ENCODE data around the gene EDARADD.

The EDARADD gene

DNA sequence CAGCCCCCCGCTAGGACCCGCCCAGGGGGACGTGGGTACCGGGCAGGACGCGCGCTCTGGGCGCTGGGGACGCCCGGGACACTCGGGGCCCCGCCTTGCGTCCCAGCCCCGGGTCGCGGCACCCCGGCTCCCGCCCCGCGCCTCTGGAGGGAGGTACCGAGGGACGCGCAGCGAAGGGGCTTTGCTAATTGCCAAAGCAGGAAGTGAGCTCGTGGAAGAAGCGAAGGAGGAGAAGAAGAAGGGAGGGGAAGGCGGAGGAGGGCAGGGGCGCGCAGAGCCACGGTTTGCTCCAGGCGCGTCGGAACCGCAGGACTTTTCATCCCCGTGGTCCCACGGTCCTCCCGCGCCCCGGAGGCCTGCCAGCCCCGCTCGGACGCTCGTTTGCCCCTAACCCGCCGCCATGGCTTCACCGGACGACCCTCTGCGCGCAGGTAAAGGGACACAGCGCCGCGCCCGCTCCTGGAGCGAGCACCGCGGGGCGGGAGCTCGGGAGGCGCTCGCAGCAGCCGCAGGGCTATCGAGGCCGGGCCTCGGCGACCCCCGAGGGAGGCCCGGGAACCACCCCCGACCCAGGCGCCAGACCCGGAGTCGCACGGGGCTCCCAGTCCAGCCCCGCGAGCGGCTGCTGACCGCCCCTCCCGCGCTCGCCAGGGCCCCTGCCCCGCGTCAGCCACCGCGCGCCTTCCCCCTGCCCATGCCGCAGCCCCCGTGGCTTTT lies 1.3 kb downstream of the EDARADD start:
- DNase-seq: no peak

DNA sequence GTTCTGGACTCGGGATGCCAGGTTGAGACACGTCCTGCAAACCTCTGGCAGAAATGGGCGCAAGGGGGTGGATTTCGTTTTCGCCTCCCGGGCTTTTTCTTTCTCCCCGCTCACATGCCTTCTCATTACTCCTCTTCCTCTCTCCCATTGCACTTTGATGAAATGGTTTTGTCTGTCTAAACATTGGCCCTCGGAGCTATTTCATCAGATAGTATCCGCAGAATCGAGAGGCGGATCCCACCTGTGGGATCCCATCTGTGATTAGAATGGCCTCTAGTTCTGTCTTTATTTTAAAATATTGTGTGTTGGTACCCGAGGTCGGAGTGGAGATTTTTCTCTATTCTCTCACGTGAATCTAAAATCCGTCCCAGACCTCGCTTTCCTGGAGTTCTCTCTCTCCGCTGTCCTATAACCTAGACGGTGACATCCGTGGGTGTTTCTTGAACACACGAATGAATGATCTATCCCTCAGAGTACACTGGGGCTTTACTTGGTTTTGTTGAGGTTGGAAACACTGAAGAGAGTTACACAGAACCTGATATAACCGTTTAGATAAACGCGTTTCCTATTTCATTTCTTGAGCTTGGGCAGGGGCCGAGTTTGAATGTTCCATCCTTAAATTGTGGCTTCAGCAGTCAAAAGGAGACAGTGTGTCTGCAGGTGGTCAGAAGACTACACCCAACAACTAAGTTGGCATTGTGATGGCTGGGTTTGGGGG lies 2.0 kb downstream of the EDARADD start:
- DNase-seq: no peak

DNA sequence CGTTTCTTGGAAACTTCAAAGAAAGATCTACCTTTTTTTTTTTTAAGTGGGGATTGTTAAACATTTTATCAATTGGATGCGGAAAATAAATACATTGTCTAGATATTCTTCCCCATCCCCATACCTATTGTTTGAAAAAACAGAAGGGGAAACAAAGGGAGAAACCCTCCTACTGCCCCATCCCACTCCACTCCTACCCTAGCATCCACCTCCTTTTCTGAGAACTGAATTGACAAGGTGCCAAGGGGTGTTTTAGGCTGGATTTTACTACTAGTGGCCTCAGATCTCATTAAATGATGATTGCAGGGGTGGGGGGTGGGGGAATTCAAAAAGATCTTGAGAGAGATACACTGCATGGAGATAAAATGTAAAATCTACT lies 2.6 kb downstream of the EDARADD start:
- no peak for DNase-seq

DNA sequence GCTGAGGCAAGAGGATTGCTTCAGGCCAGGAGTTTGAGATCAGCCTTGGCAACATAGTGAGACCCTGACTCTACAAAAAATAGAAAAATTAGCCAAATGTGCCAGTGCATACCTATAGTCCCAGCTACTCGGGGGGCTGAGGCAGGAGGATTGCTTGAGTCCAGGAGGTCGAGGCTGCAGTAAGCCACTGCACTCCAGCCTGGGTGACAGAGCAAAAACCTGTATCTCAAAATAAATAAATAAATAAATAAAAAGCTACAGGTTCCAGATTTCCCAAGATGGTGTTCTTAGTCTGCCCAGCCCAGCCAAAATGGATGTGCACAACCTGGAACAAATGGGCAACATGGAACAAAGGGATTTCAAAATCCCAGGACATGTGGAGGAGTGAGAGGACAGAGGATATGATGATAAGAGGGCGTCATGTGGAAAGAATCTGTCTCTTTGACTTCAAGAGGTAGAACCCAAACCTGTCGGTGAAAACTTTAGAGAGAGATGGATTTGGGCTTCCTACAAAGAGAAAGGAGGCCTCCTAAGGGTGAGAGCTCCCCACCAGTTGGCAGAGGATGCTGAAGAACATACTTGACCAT lies 3.2 kb downstream of the EDARADD start:
- no peak for DNase-seq

DNA sequence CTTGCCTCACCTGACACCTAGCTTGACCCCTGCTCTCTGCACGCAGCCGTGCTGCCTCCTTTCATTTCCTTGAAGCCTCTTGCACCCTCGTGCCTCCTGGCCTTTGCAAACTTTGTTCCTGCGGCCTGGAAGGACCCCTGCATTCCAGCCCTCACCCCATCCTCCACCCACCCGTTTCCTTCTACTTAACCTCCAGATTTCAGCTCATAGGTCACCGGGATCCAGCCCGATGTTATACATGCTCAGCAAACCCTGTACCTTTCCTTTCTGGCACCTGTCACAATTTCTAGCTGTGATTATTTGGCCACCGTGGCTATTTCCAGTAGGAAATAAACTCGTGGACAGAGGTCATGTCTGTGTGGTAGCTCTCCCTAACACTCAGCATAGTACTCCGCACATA lies 4.5 kb downstream of the EDARADD start:
- DNase-seq: no peak

DNA sequence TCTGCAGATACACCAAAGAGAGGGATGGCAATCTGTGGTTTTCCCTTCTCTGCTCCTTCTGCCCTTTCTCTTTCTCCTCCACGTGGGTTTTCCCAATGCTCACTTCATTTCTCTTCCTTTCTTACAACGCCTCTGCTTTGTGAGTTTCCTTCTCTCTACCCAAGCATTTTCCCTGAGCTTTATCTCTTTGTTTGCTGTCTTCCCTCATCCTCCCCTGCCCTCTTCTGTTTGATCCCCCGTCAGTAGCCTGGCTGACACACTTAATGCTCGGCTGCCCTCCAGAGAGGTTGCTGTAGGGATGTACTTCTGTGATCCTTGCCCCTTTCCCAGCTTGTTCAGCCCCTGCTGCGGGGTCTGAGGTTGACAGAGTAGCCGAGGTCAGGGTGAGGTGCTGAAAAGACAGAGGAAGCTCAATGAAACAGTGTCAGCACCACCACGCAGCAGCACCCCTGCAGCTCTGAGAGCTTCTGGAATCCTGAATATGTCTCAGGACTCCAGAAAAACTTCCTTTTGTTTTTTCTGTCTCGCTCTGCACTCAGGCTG lies 6.0 kb downstream of the EDARADD start:
- DNase-seq: no peak

DNA sequence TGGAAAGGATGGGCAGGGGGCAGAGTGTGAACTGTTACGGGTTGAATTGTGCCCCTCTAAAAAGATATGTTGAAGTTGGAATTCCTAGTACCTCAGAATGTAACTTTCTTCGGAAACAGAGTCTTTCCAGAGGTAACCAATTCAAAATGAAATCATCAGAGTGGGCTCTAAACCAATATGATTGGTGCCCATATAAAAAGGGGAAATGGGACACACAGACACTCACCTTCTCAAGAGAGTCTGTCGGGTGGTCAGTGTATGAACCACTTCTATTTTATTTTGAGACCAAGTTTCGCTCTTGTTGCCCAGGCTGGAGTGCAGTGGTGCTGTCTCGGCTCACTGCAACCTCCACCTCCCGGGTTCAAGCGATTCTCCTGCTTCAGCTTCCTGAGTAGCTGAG lies 7.6 kb downstream of the EDARADD start:
- DNase-seq: no peak

DNA sequence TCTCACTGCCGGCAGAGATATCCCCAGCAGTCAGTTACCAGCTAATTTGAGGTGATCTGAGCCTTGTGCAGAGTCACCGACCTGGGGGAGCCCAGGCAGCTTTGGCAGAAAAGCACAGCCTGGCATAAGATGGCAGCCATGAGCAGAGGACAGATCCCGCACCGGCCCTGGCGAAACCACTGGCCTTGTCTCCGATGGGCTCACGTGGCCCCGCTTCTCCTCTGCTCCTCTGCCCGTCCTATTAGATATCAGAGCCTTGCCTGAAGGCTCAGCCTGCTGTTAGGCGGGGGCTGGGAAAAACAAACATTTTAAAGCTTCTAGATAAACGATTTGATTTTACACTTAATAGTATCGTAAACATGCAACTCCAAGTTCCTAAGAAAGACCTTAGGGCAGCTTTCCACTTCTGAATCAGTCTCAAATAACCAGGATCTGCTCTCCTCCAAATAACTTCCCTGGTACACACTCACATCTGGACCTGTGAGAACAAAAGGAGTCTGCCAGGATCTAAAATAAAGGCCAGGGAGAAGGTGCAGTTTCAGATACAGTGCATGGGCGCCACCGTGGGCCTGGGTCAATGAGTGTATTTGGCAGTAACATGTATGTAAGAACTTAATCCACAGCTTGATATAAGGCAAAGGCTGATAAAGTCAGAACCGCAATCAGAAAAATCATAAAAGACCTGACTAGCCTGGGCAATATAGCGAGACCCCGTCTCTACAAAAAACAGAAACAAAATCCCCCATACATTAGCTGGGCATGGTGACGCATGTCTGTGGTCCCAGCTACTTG lies 10.0 kb downstream of the EDARADD start:
- no peak for DNase-seq

DNA sequence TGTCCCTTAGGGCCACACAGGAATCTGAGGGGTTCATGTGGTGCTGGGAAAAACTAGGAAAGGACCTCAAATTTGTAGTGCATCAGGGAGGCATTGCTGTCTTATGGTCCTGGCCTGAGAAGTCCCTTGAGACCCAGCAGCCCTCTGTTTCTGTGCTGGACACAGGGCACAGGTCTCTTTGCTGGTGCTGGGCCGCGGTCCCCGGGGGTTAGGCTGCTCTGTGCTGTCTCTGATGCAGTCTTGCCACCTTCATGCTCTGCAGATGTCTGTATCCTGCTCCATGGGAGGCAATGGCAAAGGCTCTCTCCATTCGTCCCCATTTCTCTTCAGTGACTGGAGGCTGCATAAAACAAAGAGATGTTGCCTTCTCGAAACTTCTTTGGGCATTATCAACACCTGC lies 13.0 kb downstream of the EDARADD start:
- no peak for DNase-seq

DNA sequence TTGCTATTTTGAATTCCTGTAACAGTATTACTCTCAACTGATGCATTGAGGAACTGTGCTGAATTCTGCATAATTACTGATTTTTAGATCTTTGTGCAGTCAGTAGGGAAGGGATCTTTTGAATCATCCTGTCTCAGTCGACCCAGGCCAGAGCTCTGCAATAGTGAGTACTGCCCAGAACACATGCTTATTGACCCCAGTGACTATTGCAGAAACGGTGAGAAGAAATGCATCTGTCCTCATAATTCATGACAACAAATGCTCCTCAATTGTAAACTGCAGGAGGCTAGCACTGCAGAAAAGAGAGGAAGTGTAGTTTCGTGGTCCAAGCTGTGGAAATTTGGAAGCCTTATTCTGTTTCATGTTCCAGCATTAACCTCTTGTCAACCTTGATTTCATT lies 19.6 kb downstream of the EDARADD start:
- DNase-seq: no peak

DNA sequence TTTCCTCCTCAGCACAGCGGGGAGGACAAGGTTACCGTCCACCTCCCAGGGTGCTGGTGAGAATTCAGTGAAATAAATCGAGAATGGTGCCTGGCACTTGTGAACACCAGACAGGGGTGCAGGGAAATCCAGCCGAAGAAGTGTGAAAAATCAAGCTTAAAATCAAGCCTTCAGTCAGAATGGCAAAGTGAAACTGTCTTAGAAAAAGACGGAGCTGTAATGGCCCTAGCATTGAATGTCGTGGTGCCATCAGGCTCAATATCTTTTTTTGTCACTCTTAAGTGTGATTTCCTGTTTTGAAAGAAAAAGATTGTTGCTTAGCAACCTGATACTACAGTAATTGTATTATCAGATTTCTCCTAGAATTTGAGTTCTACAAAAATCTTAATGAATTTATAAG lies 22.1 kb downstream of the EDARADD start:
- DNase-seq: no peak

DNA sequence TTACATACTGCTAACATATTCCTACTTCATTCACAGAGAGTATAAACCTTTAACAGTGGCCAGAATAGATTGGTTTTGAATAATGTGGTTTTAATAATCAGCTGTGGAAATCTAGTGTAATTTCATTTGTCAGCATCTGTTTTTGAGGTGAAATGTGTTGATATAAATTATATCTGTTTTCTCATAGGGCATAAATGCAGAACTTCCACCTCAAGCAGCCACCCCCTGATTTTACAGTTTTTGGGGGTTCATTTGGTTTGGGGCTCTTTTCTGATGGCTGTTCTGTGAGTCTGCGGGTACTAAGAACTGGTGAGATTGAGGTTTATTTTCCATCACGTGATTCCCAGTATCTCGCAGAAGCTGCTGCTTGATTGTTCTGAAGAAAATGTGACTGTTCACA lies 23.2 kb downstream of the EDARADD start:
- DNase-seq: no peak

DNA sequence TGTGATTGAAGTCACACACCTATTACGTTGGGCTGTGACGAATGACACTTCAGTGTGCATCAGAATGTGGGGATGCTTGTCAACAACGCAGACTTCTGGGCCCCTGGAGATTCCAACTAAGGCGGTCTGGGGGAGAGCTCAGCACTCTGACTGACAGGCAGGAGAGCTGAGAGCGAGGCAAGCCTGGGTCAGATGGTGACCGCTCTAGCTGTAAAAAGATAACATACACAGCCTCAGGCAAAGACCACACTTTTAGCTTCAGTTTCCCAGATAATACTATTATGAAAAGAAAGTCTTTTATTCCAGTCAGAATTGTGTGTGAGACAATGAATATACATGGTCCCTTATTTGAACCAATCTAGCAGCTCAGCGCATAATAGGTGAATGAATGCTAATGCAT lies 25.4 kb downstream of the EDARADD start:
- DNase-seq: no peak

DNA sequence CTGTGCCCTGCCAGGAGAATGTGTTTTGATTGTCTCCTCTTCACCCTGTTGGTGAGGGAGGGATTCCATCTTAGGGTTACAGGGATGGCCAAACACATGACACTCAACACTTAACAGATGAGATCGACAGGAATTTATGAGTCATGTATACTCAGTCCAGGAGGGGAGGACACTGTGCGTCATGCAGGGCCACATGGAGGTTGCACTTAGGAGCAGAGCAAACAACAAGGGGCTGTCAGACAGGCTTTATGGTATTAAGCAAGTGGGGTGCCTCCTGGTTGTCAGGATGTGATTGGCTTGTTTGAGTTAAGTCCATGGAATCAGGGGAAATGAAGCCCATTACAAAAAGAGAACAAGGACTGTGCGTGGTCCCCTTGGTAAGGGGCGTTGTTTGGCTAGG lies 26.9 kb downstream of the EDARADD start:
- no peak for DNase-seq

DNA sequence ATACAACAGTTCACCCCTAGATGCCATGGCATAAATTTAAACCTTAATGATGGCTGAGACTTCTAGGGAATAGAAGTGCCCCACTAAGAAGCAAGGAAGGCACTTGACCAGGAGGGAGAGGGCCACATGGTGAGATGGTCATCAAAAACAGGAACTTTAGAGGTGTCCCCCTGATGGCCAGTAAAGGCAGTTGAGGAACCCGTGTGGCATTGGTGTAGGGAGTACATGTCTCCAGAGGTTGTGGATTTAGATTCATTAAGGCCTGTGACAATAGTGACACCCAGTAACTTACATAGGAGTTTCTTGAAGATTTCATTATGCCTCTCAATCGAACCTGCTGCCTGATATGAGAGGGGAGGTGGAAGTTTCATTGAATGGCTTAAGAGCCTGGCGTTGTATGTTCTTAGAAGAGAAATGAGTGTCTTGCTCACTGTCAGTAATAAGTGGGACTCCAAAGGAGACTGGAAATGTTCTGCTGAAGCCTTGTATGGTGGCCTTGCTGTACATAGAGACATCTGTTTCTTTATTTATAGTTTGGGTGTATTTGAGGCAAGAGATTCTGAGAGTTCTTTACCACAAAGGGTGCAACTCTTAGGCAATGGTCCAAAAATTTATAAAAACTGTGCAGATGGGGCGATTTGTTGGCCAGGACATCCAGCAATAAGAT lies 27.9 kb downstream of the EDARADD start:
- no peak for DNase-seq

DNA sequence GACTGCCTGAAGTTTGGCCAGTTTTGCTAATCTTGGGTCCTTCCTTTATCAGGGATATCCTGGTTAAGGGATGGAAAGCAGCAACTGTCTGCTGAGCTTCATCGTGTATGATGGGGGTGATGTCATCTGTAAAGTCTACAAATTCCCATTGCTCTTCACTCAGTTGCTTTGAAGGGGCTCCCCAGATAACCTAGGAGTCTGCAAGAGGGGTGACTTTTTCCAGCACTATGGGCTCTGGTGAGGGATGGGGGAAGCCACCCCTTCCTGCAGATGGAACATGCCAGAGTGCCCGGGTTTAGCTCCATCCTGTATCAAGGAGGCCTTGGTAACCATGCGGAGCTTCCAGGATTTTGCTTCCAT lies 28.4 kb downstream of the EDARADD start:
- no peak for DNase-seq

DNA sequence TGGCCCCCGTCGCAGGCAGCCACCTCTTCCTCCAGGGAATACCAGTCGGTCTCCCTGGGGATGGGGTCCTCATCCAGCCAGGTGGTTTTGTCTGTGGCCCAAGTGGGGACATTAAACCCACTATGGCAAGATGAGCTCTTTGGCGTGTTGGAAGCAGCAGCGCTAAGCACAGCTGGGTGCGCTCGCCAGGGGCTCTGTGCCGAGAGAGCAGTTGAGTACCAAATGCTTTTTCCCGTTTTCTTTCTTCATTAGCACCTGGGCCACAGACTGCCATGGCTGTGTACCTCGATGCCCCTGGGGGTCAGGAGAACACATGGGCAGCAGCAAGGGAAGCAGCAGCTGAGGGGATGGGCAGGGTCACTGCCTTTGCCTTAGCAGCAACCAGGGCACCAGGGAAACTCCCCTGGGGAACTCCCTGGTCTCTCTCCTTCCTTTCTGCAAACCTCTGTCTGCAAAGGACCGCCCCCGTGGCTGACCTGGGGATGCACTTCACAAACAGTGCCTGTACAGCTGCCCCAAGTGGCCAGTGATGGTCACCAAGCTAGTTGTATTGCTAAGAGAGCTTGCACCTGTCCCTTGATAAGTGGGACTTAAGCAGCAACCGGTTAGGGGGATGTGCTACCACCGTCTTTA lies 31.1 kb downstream of the EDARADD start:
- DNase-seq: no peak

DNA sequence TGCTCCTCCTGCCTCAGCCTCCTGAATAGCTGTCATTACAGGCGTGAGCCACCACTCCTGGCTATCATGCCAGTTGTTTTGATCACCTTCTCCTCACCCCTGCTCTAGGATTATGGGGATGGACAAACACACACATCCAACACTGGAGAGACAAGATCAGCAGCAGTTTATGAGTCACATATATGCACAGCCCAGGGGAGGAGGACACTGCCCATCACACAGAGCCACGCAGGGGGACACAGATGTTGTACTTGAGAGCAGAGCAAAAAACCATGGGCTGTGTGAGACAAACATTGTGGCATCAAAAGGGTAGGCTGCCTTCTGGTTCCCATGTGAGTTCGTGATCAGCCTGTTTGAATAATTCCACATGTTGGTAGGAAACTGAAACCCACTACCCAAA lies 32.1 kb downstream of the EDARADD start:
- DNase-seq: no peak

DNA sequence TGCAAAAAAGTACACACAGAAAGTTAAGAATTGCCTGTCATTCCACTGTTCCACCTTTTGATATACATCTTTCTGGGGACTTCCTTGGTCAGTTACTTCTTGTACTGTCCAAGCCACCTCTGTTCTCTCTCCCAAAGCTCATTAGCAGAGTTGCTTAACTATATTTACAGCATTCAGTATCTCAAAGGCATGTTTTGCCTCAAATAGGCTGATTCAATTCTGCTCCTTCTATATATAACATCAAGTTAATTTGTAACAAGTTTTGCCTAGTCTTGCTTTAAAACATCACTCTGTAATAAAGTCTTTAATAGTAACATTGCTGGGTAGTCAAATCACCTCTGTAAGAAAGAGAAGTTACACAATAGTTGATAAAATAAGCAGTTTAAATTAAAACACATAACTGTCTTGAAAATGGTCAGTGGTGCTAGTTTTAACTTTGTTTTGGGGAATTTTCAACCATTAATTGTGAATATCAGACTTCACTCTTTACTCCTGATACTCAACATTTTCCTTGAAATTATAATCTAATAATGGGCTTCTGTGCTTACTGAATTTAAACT lies 35.7 kb downstream of the EDARADD start:
- no peak for DNase-seq

DNA sequence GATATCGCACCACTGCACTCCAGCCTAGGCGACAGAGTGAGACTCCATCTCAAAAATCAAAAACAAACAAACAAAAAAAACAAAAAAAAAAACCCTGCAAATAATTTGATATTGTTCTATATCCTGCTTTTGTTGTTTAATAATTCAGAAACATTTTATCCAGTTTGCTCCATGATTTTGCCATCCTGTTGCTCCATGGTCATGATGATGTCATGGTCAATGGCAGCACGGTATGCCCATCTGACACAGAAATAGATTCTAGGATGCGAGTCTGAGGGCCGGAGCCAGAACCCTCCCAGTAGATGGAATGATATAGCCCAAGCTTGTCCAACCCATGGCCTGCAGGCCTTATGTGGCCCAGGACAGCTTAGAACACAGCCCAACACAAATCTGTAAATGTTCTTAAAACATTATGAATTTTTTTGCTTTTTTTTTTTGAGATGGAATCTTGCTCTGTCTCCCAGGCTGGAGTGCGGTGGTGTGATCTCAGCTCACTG lies 39.8 kb downstream of the EDARADD start:
- no peak for DNase-seq

DNA sequence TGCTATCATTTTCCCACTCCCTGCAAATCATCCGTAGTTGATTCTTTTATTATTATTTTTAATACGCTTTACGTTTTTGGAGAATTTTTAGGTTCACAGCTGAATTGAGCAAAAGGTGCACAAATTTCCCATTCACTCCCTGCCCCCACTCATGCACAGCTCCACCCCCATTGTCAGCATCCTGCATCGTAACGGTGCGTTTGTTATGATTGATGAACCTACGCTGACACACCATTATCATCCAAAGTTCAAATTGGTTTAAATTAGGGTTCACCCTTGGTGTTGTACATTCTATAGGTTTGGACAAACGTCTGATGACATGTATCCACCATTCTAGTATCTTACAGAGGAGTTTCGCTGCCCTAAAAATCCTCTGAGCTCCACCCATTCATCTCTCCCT lies 44.5 kb downstream of the EDARADD start:
- no peak for DNase-seq

DNA sequence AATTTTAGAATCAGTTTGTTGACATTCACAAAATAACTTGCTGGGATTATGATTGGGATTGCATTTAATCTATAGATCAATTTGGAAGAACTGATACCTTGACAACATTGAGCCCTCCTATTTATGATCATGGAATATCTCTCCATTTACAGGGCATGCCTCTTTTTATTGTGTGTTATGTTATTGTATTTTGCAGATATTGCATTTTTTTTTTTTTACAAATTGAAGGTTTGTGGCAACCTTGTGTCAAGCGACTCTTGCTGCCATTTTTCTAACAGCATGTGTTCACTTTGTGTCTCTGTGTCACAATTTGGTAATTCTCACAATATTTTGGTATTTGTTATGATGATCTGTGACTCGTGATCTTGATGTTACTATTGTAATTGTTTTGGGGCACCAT lies 46.3 kb downstream of the EDARADD start:
- DNase-seq: no peak

All from NCI-H1930 (cell line).